8988T (cell line): ENCODE measurements around the gene RAPGEF2.
"Not testable (repeated sequence)": the region's sequence is repeated elsewhere in the genome, so short reads cannot be mapped to it uniquely, and the experiment has no call there.

ENCODE experiments used
- DNase-seq: peaks from one replicate; pipeline ENCODE4 v3.0.0; 2011

The RAPGEF2 gene

GRCh38 chr4:159379064-159379463 is 276.2 kb downstream of the RAPGEF2 start:
- not testable (repeated sequence) for DNase-seq

- no peak for DNase-seq
Measured at GRCh38 chr4:159379836-159380235, 277.0 kb downstream of the RAPGEF2 start.

DNA sequence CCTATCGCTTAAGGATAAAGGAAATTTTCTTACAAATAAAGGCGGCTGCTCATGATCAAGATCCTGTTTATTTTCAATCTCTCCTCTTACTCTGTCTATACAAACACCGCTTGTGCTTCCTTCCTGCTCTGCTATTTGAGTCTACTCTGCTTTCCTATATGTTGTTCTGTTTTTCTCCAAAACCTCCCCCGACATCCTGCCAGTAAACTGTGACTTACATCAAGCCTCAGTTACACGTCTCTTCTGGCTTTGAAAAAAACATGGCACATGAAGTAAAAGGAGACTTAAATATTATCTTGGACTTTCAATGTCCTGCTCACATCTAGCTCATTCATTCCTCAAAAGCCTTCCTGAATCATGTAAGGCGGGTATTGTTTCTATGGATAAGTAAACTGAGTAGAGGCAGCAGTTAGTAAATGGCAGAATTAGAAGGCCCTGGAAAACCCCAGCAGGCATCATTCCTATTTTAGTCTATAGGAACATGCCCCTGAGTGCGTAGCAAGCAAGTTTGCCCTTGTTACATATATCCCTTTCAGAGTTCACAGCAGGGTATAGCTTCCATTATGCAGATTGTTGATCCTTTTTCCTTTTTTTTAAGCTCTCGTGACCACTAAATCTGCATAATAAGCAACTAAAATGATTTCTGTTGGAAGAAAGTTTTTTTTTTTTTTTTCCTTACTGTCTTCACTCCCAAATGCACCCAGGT is 280.1 kb downstream of the RAPGEF2 start:
- DNase-seq, result no peak

GRCh38 chr4:159383562-159383931 is 280.7 kb downstream of the RAPGEF2 start:
- DNase-seq, result no peak

GRCh38 chr4:159384017-159384416 is 281.1 kb downstream of the RAPGEF2 start:
- DNase-seq, result no peak

- DNase-seq, result no peak
Measured at GRCh38 chr4:159384632-159385031, 281.8 kb downstream of the RAPGEF2 start.

DNA sequence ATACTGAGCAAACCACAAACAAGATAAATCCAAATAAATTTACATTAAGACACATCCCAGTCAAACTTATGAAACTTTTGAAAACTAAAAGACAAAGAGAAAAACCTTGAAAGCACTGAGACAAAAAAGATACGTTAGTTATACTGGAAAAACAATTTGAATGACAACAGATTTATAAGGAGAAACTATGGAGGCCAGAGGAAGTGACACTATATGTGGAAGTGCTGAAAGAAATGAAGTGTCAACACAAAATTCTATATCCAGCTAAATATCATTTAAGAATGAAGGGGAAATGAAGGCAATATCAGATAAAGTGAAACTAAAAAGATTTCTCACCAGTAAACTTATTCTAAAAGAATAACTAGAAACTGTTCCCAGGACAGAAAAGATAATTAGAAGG is 283.7 kb downstream of the RAPGEF2 start:
- DNase-seq, result no peak

DNA sequence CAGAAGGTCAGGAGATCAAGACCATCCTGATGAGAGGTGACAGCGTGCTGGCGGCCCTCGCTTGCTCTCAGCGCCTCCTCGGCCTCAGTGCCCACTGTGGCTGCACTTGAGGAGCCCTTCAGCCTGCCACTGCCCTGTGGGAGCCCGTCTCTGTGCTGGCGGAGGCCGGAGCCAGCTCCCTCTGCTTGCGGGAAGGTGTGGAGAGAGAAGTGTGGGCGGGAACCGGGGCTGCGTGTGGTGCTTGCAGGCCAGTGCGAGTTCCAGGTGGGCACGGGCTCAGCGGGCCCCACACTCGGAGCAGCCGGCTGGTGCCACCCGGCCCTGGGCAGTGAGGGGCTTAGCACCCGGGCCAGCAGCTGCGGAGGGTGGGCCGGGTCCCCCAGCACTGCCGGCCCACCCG is 286.9 kb downstream of the RAPGEF2 start:
- no peak for DNase-seq

- no peak for DNase-seq
Measured at GRCh38 chr4:159390648-159391047, 287.8 kb downstream of the RAPGEF2 start.

DNA sequence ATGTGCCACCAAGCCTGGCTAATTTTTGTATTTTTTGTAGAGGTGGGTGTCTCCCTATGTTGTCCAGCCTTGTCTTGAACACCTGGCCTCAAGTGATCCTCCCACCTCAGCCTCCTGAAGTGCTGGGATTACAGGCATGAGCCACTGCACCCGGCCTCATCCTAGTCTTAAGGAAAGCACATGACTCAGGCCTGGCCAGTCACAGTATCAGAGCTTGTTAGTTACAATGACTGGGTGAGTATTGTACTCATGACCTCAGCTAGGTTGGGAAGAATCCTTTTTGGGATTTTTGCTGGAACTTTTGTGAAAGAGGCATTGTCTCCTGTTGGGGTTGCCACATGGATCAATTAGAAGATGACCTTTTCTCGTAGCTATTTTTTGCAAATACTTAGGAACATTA is 292.8 kb downstream of the RAPGEF2 start:
- DNase-seq, result no peak

- no peak for DNase-seq
Measured at GRCh38 chr4:159396151-159396550, 293.3 kb downstream of the RAPGEF2 start.

DNA sequence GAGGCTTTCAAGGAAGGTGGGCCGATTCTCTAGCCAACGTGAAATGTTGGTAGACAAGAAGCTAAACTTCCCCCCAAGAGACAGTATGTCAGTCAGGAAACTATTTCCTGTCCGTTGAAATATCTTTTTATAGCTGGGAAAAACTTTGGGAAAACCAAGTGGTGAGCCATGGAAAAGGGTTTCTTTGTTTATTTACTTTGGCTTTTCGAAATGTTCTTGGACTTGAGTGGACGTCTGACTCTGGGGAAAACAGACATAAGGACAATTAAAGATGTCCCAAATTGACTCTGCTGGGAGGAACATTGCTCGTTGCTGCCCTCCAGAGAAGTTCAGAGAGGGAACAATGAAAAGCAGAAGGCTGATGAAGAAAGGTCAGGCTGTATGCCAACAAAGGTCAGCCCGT is 295.4 kb downstream of the RAPGEF2 start:
- no peak for DNase-seq

GRCh38 chr4:159400558-159401225 is 297.8 kb downstream of the RAPGEF2 start:
- no peak for DNase-seq

DNA sequence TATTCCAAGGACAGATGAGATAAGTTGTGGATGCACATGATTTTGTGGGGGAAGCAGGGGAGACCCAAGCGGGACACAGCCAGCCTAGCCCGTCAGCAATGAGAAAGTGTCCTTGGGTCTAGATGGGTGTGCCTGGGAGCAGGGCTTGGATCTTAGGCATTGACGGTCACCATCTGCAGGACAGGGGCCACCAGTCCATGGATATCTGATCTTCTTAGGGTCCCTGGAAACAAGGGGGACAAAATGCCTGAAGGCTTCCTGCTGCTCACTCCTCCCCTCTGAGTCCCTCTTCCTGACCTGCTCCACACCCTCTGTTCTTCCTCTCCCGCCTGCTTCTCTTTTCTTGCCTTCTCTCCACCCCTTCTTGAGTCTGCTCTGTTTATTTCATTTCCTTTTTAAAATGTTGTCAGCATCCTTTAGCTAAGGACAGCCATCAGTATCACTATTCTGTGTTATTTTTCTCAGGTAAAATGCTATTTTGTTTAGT is 298.4 kb downstream of the RAPGEF2 start:
- no peak for DNase-seq

- no peak for DNase-seq
Measured at GRCh38 chr4:159401791-159402380, 299.0 kb downstream of the RAPGEF2 start.
